ENCODE data around the gene IFIT2.

GRCh38 chr10:89343089-89343767 is 41.4 kb downstream of the IFIT2 start:
- TF ChIP-seq POLR2A (IDR thresholded peaks at IDR 0.05) (no peak), CTCF (IDR thresholded peaks at IDR 0.05) (no peak), POLR2AphosphoS5 (IDR thresholded peaks at IDR 0.05) (no peak)
